Muscle layer of duodenum (tissue), 2 donors: Measurements from ENCODE around the gene NLGN1.

Experiments used
- H3K27ac ChIP-seq: one replicate; pipeline ENCODE4 v1.7.0; 2013; ENCODE audit warnings: mild to moderate bottlenecking, low read length
- H3K27me3 ChIP-seq: one replicate; pipeline ENCODE4 v1.7.0; 2013; ENCODE audit warnings: low read depth, mild to moderate bottlenecking, control low read depth, low read length
- H3K36me3 ChIP-seq, 2 donors: one replicate each; pipeline ENCODE4 v1.7.0; 2013; ENCODE audit warnings: low read length in 2 of 2, control low read depth in 1 of 2, mild to moderate bottlenecking in 1 of 2; ENCODE audit not compliant: insufficient read depth in 2 of 2, control insufficient read depth in 1 of 2
- H3K4me1 ChIP-seq, 2 donors: one replicate each; pipeline ENCODE4 v1.7.0; 2013; ENCODE audit warnings: low read length in 2 of 2, mild to moderate bottlenecking in 2 of 2, control low read depth in 1 of 2, moderate library complexity in 1 of 2; ENCODE audit not compliant: insufficient read depth in 2 of 2, control insufficient read depth in 1 of 2
- H3K4me3 ChIP-seq, 2 donors: one replicate each; pipeline ENCODE4 v1.7.0; 2013; ENCODE audit warnings: low read length in 2 of 2, low read depth in 1 of 2, mild to moderate bottlenecking in 1 of 2
- H3K9me3 ChIP-seq, 2 donors: one replicate each; pipeline ENCODE4 v1.7.0; 2013; ENCODE audit warnings: low read length in 2 of 2, control low read depth in 1 of 2, mild to moderate bottlenecking in 1 of 2; ENCODE audit not compliant: control insufficient read depth in 1 of 2
- donor health status: healthy.

Gene NLGN1

DNA sequence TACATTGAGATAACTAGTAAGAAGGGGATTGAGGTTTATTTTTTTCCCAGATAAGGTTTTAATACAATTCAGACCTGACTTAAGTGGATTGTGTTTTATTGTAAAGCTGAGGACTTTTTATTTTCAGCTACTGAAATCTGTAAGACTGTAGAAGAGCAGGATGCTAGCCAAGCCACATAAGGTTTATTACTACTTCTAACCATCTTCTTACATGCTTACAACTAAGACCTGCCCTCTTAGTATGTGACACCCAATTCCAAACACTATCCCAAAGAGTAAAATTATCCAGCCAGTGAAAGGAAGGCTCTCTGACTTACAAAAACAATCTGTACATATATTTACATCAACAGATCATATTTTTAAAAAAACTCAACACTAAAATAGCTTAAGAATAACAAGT, 897.1 kb downstream of the NLGN1 start:
- Histone ChIP-seq H3K27me3 (no peaks in the 10 kb centered on the region), H3K27ac (no peak overlapping the region), H3K4me1 (no peaks in the 10 kb centered on the region), H3K4me3 (no peak overlapping the region), H3K36me3 (no peaks in the 10 kb centered on the region), H3K9me3 (no peaks in the 10 kb centered on the region)

DNA sequence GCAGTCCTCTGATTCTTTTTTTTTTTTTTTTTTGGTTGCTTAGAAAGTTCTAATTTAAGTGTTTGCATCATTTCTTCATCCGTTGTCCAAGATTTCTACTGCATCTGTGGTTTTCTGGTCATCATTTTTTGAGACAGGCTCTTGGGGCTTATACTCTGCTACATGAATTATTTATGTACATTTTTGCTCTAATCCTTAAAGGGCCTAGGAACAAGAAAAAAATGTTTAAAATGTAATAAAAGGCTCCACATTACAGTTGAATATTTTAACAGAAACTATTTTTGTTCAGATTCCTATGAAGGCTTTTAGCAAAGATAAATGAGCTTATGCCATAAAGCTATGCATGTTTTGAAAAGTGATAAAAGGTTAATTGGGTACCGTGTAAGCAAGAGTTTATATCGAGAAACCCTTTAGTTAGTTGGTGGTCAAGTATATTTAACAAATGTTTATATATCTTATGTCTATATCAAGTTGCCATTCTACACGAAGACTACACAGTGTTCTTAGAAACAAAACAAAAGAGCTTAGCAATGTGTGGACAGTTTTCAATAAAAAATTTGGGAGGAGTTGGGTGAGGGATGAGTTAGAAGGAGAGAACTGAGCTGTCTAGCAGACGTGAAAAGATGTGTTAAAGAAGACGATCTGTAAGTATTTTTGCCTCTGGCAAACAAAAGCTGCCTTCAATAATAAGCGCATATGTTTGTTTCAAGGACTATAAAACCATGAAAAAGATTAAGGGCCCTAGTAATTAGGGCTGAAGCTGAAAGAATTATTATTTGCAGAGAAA, 898.0 kb downstream of the NLGN1 start:
- no peak overlapping the region for H3K27ac ChIP-seq
- H3K36me3 ChIP-seq = no peaks in the 10 kb centered on the region
- no peaks in the 10 kb centered on the region for H3K4me1 ChIP-seq
- H3K4me3 ChIP-seq = no peak overlapping the region
- H3K27me3 ChIP-seq = no peaks in the 10 kb centered on the region
- H3K9me3 ChIP-seq = no peaks in the 10 kb centered on the region

DNA sequence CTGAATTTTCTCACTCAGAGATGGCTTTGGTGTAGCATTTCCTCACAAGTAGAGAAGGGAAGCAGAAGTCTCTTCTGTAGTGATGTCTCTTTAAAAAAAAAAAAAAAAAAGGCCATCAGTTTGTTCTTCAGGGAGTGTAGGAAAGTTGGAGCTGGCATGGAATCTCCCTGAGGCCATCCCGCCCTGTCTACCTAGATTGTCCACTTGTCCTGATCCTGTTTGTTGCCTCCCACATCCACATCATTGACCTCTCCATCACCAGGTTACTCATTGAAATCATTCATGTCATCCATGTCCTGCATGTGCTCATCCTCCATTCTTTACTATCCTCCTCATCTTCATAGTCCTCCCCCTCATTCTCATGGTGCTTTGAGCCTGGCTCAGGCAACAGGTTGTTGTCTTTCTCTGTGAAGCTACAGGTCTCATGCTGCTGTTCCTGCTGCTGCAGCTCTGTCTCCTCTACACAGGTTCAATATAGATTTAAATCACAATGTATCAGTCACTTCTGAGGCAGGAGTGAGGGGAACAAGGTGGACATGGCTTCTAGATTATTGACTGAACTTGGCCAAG, 905.3 kb downstream of the NLGN1 start:
- no peaks in the 10 kb centered on the region for H3K36me3 ChIP-seq
- H3K27ac ChIP-seq = no peak overlapping the region
- no peak overlapping the region for H3K4me3 ChIP-seq
- no peaks in the 10 kb centered on the region for H3K9me3 ChIP-seq
- no peaks in the 10 kb centered on the region for H3K4me1 ChIP-seq
- no peaks in the 10 kb centered on the region for H3K27me3 ChIP-seq

DNA sequence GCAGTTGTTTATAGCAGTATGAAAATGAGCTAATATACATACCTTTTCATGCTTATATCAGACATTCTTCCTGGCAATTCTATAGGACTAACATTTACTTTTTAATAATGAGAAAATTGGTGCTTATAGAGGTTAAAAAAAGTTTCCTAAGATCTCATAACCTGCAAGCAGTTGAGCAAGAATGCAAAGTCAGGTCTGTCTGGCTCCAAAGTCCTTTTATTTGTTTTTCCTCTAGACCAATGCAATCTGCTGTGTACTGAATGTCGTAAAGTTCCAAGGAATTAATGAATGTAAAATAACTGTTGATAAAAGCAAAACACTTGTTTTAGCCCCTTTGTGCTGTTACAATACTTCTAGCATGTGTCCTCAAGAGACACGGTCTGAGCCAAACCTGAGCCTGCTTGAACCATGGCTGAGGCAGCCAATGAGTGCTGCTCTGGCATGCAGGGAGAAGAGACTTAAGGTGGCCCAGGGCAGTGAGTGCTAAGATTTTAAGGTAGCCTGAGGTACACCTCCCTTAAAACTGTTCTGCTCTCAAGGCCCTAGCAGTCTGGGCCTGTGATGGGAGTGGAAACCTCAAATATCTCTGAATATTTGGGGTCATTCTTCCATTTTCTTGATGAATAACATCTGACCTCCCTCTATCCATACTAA, 906.5 kb downstream of the NLGN1 start:
- H3K9me3 ChIP-seq = no peaks in the 10 kb centered on the region
- H3K27ac ChIP-seq = no peak overlapping the region
- H3K4me3 ChIP-seq = no peak overlapping the region
- H3K36me3 ChIP-seq = no peaks in the 10 kb centered on the region
- H3K4me1 ChIP-seq = no peaks in the 10 kb centered on the region
- H3K27me3 ChIP-seq = no peaks in the 10 kb centered on the region

DNA sequence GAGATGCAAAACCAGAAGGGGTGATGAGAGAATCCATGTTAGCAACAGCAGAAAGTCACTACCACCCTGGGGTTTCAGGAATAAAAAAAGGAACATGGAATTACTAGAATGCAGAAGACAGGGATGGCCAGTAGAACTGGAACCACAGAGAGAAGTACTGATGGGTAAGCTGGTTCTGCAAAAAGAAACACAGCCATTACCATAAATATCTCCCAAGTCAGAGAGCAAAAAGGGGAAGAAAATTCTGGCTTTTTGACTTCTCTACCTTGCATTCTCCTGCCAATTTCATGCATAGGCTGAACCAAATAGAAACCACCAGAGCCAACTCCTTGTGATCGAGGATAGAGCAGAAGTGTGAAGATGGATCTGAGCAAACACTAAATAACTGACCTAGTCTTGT, 911.2 kb downstream of the NLGN1 start:
- no peaks in the 10 kb centered on the region for H3K9me3 ChIP-seq
- no peaks in the 10 kb centered on the region for H3K27me3 ChIP-seq
- no peak overlapping the region for H3K27ac ChIP-seq
- H3K36me3 ChIP-seq = no peaks in the 10 kb centered on the region
- H3K4me3 ChIP-seq = no peak overlapping the region
- H3K4me1 ChIP-seq = no peaks in the 10 kb centered on the region

DNA sequence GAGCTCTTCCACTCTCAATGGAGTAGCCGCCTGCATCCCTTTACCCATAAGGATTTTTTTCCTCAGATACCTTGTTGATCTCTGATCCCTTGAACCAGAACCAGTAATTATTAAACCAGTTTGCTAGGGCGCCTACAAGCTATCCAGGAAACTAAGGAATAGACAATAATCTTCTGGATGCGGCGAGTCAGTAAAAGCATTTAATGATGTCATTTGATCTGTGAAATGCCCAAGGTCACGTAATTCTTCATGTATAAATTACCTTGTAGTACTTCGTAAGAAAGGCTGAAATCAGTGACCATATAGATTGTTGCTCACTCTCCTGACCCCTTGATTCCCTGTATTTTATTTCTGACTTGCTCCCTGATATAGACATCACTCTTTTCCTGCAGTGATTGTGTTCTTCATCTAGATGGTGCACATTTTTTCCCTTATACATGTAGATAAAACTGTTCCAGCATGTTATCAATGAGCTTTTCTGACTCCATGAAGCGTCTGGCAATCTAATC, 913.0 kb downstream of the NLGN1 start:
- Histone ChIP-seq H3K4me3 (no peak overlapping the region), H3K36me3 (no peaks in the 10 kb centered on the region), H3K27me3 (no peaks in the 10 kb centered on the region), H3K4me1 (no peaks in the 10 kb centered on the region), H3K27ac (no peak overlapping the region), H3K9me3 (no peaks in the 10 kb centered on the region)

DNA sequence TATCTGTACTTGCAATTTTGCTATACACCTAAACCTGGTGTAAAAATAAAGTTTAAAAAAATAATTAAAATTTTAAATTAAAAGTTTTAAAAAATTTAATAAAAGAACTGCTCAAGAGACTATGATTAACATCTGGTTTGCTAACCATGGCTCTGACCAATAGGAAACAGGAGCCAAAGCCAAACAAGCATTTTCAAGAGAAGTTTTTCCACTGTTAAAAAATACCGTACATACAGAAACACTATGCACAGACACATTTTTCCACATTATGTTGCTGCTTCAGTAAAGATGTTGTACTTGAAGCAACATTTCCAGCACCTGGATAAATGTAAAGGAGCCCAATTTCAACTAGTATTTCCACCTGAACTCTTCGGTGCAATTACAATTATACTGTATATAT, 917.7 kb downstream of the NLGN1 start:
- H3K27ac ChIP-seq = no peak overlapping the region
- H3K36me3 ChIP-seq = no peaks in the 10 kb centered on the region
- H3K9me3 ChIP-seq = peaks cover 0 to under 1% of the 10 kb centered on the region in 2 donors
- no peak overlapping the region for H3K4me3 ChIP-seq
- no peaks in the 10 kb centered on the region for H3K27me3 ChIP-seq
- H3K4me1 ChIP-seq = no peaks in the 10 kb centered on the region

DNA sequence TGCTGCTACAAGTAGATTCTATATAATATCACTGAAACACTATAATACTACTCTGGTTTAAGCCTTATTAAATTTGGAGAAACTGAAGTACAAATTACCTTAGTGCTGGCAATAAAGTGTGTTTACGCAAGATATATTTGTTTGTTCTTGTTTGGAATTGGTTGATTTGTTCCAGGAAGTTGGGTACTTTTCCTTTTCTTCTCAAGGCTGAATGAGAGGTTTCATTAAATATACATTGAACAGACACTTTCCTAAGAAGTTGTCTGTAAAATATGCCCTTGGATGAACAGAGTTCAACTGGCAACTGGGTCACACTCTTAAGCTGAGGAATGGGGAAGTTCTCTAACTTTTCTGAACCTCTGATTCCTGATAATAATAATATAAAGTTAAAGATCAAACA, 919.5 kb downstream of the NLGN1 start:
- no peaks in the 10 kb centered on the region for H3K4me1 ChIP-seq
- H3K27ac ChIP-seq = no peak overlapping the region
- H3K27me3 ChIP-seq = no peaks in the 10 kb centered on the region
- peaks cover 0 to 6% of the 10 kb centered on the region in 2 donors for H3K9me3 ChIP-seq
- H3K36me3 ChIP-seq = no peaks in the 10 kb centered on the region
- no peak overlapping the region for H3K4me3 ChIP-seq

DNA sequence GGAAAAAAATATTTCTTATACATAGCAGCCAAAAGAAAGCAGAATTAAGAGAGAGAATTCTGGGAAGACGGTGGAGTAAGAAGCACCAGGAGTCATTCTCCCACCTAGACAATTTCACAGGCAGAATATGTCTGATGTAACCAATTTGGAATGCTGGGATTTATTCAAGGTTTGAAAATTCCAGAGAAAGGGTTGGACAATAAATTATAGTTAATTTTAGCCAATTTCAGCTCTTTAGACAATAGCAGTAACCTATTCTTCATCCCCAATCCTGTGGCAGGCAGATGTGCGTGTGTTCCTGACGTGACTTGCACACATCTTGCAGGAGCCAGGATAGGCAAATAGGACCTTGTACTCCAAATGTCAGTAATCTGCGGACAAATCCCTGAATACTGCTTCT, 920.6 kb downstream of the NLGN1 start:
- Histone ChIP-seq H3K4me3 (no peak overlapping the region), H3K4me1 (no peaks in the 10 kb centered on the region), H3K27me3 (no peaks in the 10 kb centered on the region), H3K9me3 (peaks cover 0 to 6% of the 10 kb centered on the region in 2 donors), H3K27ac (no peak overlapping the region), H3K36me3 (no peaks in the 10 kb centered on the region)

DNA sequence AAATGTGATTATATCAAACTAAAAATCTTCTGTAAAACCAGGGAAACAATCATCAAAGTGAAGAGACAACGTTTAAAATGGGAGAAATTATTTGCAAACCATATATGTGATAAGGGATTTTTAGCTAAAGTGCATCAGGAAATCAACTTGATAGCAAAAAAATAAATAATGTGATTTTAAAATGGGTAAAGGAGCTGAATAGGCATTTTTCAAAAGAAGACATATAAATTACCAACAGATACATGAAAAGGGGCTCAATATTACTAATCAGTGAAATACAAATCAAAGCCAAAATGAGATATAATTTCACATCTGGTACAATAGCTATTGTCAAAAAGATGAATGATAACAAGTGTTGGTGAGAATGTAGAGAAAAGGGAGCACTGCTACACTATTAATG, 924.0 kb downstream of the NLGN1 start:
- H3K4me3 ChIP-seq = no peak overlapping the region
- peaks cover 0 to 6% of the 10 kb centered on the region in 2 donors for H3K9me3 ChIP-seq
- no peaks in the 10 kb centered on the region for H3K36me3 ChIP-seq
- H3K27me3 ChIP-seq = no peaks in the 10 kb centered on the region
- H3K27ac ChIP-seq = no peak overlapping the region
- no peaks in the 10 kb centered on the region for H3K4me1 ChIP-seq

DNA sequence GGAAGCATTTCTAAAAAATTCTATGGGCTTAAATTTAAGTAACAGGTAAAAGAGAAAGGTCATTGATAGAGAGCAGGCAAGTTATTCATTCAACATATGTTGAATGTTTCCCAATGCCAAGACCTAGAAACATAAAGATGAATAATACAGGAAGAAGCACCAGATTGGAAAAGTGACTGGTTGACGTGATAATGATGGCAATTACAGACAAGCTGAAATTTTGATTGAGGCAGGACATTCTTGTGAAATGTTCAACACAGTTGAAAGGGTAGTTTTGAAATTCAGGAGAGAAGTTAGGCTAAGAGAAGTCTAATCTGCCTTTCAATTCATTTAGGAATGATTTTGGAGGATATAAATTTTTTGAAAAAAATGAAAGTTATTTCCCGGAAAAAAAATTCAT, 925.2 kb downstream of the NLGN1 start:
- peaks cover 0 to 6% of the 10 kb centered on the region in 2 donors for H3K9me3 ChIP-seq
- no peak overlapping the region for H3K27ac ChIP-seq
- H3K36me3 ChIP-seq = no peaks in the 10 kb centered on the region
- H3K4me3 ChIP-seq = no peak overlapping the region
- H3K27me3 ChIP-seq = no peaks in the 10 kb centered on the region
- H3K4me1 ChIP-seq = no peaks in the 10 kb centered on the region
